ENCODE results near the gene CEACAM7.

CEACAM7 gene

GRCh38 chr19:41706741-41707501 lies 18.9 kb upstream of the CEACAM7 start:
- peak; percentile 38 for TF ChIP-seq CTCF (IDR thresholded peaks at IDR 0.05; ENCODE audit: low read depth, low read length)
- in situ Hi-C loops (cut with HindIII; ENCODE audit: low sequenced_read_pairs), result no loop called here
- no peak overlapping the region for H3K4me3 ChIP-seq (ENCODE audit: low read depth, low read length)
- DNase-seq (ENCODE audit: low read depth, low spot score), result no peak

GRCh38 chr19:41705393-41706174 lies 17.5 kb upstream of the CEACAM7 start:
- in situ Hi-C loops (cut with HindIII; ENCODE audit: low sequenced_read_pairs), result no loop called here
- TF ChIP-seq CTCF (IDR thresholded peaks at IDR 0.05; ENCODE audit: low read depth, low read length), result no peak
- no peak for DNase-seq (ENCODE audit: low read depth, low spot score)
- H3K4me3 ChIP-seq (ENCODE audit: low read depth, low read length), result no peak overlapping the region

- no peak overlapping the region for H3K4me3 ChIP-seq (ENCODE audit: low read depth, low read length)
- TF ChIP-seq CTCF (IDR thresholded peaks at IDR 0.05; ENCODE audit: low read depth, low read length), result no peak
- in situ Hi-C loops (cut with HindIII; ENCODE audit: low sequenced_read_pairs), result no loop called here
- DNase-seq (ENCODE audit: low read depth, low spot score), result no peak
These were observed 15.7 kb upstream of the CEACAM7 start for GRCh38 chr19:41703602-41704293.

GRCh38 chr19:41702171-41702651 lies 14.1 kb upstream of the CEACAM7 start:
- in situ Hi-C loops (cut with HindIII; ENCODE audit: low sequenced_read_pairs), result no loop called here
- H3K4me3 ChIP-seq (ENCODE audit: low read depth, low read length), result no peak overlapping the region
- DNase-seq (ENCODE audit: low read depth, low spot score), result peak; percentile 1
- no peak for TF ChIP-seq CTCF (IDR thresholded peaks at IDR 0.05; ENCODE audit: low read depth, low read length)

GRCh38 chr19:41701401-41702075 lies 13.5 kb upstream of the CEACAM7 start:
- DNase-seq (ENCODE audit: low read depth, low spot score), result no peak
- in situ Hi-C loops (cut with HindIII; ENCODE audit: low sequenced_read_pairs), result no loop called here
- no peak for TF ChIP-seq CTCF (IDR thresholded peaks at IDR 0.05; ENCODE audit: low read depth, low read length)
- no peak overlapping the region for H3K4me3 ChIP-seq (ENCODE audit: low read depth, low read length)
